HFFc6 (cell line): ENCODE results near the gene MLST8. TPM values are rescaled to one million over a fixed set of nuclear protein-coding genes. Genes with fewer than 3 reads are reported as not detected.

Source experiments
- DNase-seq: peaks from one replicate; pipeline ENCODE4 v3.0.0-alpha.2; 2018
- H3K27ac Mint-ChIP-seq: 2 replicates; pipeline ENCODE4 v1.8.0; 2020; ENCODE audit warnings: mild to moderate bottlenecking, mixed read lengths
- H3K27me3 Mint-ChIP-seq: 2 replicates; pipeline ENCODE4 v1.8.0; 2021; ENCODE audit warnings: mild to moderate bottlenecking, moderate library complexity, mixed read lengths; ENCODE audit not compliant: insufficient read depth
- H3K36me3 Mint-ChIP-seq: 2 replicates; pipeline ENCODE4 v1.8.0; 2021; ENCODE audit warnings: low read depth, mixed read lengths
- H3K4me1 Mint-ChIP-seq: 2 replicates; pipeline ENCODE4 v1.8.0; 2020; ENCODE audit warnings: low read depth, mixed read lengths
- H3K4me3 Mint-ChIP-seq: 2 replicates; pipeline ENCODE4 v1.8.0; 2020; ENCODE audit warnings: mild to moderate bottlenecking, moderate library complexity, mixed read lengths
- H3K9me3 Mint-ChIP-seq: 2 replicates; pipeline ENCODE4 v1.8.0; 2020; ENCODE audit warnings: mild to moderate bottlenecking, mixed read lengths
- total RNA-seq, 6 experiments: library from RNA; stranded (reverse); fragmentation: NEBNext Ultra II Directional; extraction: Animal tissue kit (Norgen Biotek cat#: 25700); gene quantifications; 2 replicates in 1 of 6; 3 replicates in 5 of 6; pipeline ENCODE4 v1.2.3, GENCODE V29; 2021
- TF ChIP-seq, protein P1 (sequence below): fragments of 200-600 bp; sonication (generic); IDR thresholded peaks from 2 replicates; pipeline ENCODE4 v1.5.0; 2021; ENCODE audit warnings: antibody characterized with exemption, mild to moderate bottlenecking

Gene MLST8
- total RNA-seq, 6 experiments from 2014 or later, result 32.7 to 39.4 (median 37.5) TPM

GRCh38 chr16:2235695-2236336, 30.6 kb downstream of the MLST8 start:
- no peaks in the 10 kb centered on the region for H3K4me1 Mint-ChIP-seq
- no peak for DNase-seq
- TF ChIP-seq, protein P1, sequence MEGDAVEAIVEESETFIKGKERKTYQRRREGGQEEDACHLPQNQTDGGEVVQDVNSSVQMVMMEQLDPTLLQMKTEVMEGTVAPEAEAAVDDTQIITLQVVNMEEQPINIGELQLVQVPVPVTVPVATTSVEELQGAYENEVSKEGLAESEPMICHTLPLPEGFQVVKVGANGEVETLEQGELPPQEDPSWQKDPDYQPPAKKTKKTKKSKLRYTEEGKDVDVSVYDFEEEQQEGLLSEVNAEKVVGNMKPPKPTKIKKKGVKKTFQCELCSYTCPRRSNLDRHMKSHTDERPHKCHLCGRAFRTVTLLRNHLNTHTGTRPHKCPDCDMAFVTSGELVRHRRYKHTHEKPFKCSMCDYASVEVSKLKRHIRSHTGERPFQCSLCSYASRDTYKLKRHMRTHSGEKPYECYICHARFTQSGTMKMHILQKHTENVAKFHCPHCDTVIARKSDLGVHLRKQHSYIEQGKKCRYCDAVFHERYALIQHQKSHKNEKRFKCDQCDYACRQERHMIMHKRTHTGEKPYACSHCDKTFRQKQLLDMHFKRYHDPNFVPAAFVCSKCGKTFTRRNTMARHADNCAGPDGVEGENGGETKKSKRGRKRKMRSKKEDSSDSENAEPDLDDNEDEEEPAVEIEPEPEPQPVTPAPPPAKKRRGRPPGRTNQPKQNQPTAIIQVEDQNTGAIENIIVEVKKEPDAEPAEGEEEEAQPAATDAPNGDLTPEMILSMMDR, result no peak
- no peak overlapping the region for H3K4me3 Mint-ChIP-seq
- H3K27me3 Mint-ChIP-seq, result no peaks in the 10 kb centered on the region; the same call in none of the 2 replicates
- peaks cover 4% of the 10 kb centered on the region; the same call in 1 of the 2 replicates for H3K36me3 Mint-ChIP-seq
- H3K9me3 Mint-ChIP-seq, result no peaks in the 10 kb centered on the region
- H3K27ac Mint-ChIP-seq, result no peak overlapping the region

DNA sequence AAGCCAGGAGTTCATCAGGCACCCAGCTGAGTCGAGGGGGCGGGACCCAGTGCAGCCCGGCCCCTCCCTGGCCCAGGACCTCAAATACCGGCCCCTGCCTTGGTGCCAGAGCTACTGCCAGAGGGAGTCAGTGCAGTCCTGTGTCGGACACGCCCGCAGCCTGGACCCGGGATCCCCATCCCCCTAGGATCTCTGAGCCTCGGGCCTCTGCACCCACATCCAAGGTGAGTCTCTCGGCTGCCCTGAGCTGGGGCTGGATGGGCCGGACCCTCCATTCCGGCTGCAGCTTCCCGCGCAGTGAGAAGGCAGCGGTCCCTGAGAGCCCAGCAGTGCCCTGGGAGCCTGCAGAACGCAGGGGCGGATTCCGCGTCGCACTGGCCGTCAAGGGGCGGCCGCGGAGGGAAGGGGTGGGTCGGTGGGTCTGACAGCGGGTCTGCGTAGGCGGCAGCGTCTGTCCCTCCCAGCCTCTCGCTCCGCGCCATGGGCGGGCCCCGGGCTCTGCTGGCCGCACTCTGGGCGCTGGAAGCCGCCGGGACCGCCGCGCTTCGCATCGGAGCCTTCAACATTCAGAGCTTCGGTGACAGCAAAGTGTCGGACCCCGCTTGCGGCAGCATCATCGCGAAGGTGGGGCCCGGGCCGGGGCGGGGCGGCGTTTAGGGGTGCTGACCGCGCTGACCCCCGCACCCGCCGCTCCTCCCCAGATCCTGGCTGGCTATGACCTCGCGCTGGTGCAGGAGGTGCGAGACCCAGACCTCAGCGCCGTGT, 31.3 kb downstream of the MLST8 start, which contains the start of gene DNASE1L2:
TSS of gene DNASE1L2 (plus strand) at position 108 of the 765 bp plus-strand sequence. CDS start at position 481, 373 bp downstream.
- no peak within 1 kb of the TSS for H3K27ac Mint-ChIP-seq
- TF ChIP-seq, protein P1, result no peak
- peaks cover 4% of the 10 kb centered on the region; the same call in 1 of the 2 replicates for H3K36me3 Mint-ChIP-seq
- H3K4me3 Mint-ChIP-seq, result no peak within 1 kb of the TSS
- H3K27me3 Mint-ChIP-seq, result no peaks in the 10 kb centered on the region; the same call in none of the 2 replicates
- no peaks in the 10 kb centered on the region for H3K9me3 Mint-ChIP-seq
- H3K4me1 Mint-ChIP-seq, result no peaks in the 10 kb centered on the region
- DNase-seq, result no peak

DNA sequence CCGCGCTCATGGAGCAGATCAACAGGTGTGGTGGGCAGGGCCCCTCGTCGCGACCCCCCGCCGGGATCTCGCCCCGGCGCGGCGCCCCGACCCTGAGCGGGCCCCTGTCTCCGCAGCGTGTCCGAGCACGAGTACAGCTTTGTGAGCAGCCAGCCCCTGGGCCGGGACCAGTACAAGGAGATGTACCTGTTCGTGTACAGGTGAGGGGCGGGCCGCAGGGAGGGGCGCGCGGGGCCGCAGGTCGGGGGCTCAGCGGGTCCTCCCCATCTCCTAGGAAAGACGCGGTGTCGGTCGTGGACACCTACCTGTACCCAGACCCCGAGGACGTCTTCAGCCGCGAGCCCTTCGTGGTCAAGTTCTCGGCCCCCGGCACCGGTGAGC, 31.8 kb downstream of the MLST8 start:
- H3K27ac Mint-ChIP-seq, result no peak overlapping the region
- H3K4me3 Mint-ChIP-seq, result no peak overlapping the region
- no peak for DNase-seq
- TF ChIP-seq, protein P1, result no peak
- H3K9me3 Mint-ChIP-seq, result no peaks in the 10 kb centered on the region
- H3K4me1 Mint-ChIP-seq, result no peaks in the 10 kb centered on the region
- no peaks in the 10 kb centered on the region; the same call in 1 of the 2 replicates for H3K27me3 Mint-ChIP-seq
- peaks cover 4% of the 10 kb centered on the region; the same call in 1 of the 2 replicates for H3K36me3 Mint-ChIP-seq

DNA sequence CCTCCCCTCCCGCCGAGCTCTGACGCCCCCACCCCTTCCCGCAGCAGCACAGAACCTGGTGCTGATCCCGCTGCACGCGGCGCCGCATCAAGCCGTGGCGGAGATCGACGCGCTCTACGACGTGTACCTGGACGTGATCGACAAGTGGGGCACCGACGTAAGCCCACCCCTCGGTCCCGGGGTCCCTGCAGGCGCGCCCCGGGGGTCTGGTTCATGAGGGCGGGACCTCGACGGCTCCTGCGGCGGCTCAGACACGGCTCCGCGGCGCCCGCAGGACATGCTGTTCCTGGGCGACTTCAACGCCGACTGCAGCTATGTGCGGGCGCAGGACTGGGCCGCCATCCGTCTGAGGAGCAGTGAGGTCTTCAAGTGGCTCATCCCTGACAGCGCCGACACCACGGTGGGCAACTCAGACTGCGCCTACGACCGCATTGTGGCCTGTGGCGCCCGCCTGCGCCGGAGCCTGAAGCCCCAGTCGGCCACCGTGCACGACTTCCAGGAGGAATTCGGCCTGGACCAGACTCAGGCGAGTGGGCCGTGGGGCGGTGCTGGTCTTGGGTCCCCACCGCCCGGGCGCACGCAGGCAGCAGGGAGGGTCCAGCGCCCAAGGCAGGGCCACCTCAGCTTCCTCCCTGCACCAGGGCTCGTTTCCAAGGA, 32.4 kb downstream of the MLST8 start:
- H3K4me3 Mint-ChIP-seq, result no peak overlapping the region
- no peak for DNase-seq
- no peaks in the 10 kb centered on the region for H3K4me1 Mint-ChIP-seq
- H3K27me3 Mint-ChIP-seq, result no peaks in the 10 kb centered on the region; the same call in 1 of the 2 replicates
- TF ChIP-seq, protein P1, result no peak
- H3K36me3 Mint-ChIP-seq, result peaks cover 9% of the 10 kb centered on the region
- H3K27ac Mint-ChIP-seq, result no peak overlapping the region
- no peaks in the 10 kb centered on the region for H3K9me3 Mint-ChIP-seq

- no peaks in the 10 kb centered on the region for H3K4me1 Mint-ChIP-seq
- no peaks in the 10 kb centered on the region for H3K9me3 Mint-ChIP-seq
- no peak overlapping the region for H3K4me3 Mint-ChIP-seq
- peaks cover 9% of the 10 kb centered on the region for H3K36me3 Mint-ChIP-seq
- no peaks in the 10 kb centered on the region; the same call in 1 of the 2 replicates for H3K27me3 Mint-ChIP-seq
- TF ChIP-seq, protein P1, result no peak
- no peak overlapping the region for H3K27ac Mint-ChIP-seq
- no peak for DNase-seq
Measured at GRCh38 chr16:2238150-2238837, 33.0 kb downstream of the MLST8 start.
